Hepatocyte (in vitro differentiated cells): ENCODE data around the gene ADGRL3.

Experiments
- CTCF ChIP-seq: fragments of 200-600 bp; sonication (generic); IDR thresholded peaks from 2 replicates; pipeline ENCODE4 v1.5.1; 2016; ENCODE audit warnings: antibody characterized with exemption, mild to moderate bottlenecking; ENCODE audit not compliant: poor library complexity
- EZH2 ChIP-seq: fragments of 200-600 bp; sonication (generic); IDR thresholded peaks from 2 replicates; pipeline ENCODE4 v1.6.1; 2016; ENCODE audit warnings: antibody characterized with exemption, mild to moderate bottlenecking, borderline replicate concordance
- EZH2phosphoT487 ChIP-seq: fragments of 200-600 bp; sonication (generic); IDR thresholded peaks from one replicate; pipeline ENCODE4 v1.6.1; 2018; ENCODE audit warnings: antibody characterized with exemption, mild to moderate bottlenecking, low read depth, moderate library complexity; ENCODE audit not compliant: unreplicated experiment, severe bottlenecking

DNA sequence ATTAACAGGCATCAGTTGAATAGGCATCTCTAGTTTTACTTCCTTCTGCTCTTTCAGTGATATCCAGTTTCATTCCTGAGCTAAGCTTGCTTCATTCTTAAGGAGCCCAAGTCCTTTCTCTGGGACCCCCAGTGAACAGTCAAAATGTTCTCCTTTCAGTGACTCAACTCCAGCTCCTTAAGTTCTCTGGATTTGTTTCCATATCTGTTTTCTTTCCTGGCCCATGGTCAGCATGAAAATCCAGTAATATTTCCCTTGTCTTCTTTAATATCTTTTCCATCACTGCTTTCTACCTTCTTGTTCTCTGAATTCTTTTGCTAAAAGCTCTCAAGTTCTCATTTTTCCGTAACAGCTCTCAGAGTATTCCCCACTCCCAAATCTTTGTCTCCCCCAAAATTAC lies 25.5 kb downstream of the ADGRL3 start:
- no peak for TF ChIP-seq CTCF
- no peak for TF ChIP-seq EZH2
- TF ChIP-seq EZH2phosphoT487 = no peak
